Spleen (tissue), 11 donors: ENCODE measurements around the gene AGAP2. TPM values are rescaled to one million over a fixed set of nuclear protein-coding genes. Genes with fewer than 3 reads are reported as not detected.

ENCODE experiments used
- DNase-seq: peaks from one replicate; pipeline ENCODE4 v3.0.0-alpha.2; 2020
- H3K27ac ChIP-seq, 8 donors: fragments of 200-600 bp; sonication (generic) in 7 of 8; 1 replicate in 4 of 8; 2 replicates in 4 of 8; pipeline versions ENCODE4 v1.5.0 to v1.8.0; 2016 to 2021; ENCODE audit warnings: inconsistent platforms in 4 of 8, mild to moderate bottlenecking in 4 of 8, moderate library complexity in 1 of 8
- H3K27me3 ChIP-seq, 7 donors: fragments of 200-600 bp; sonication (generic) in 6 of 7; replicated peaks in 1 of 7; 1 replicate in 4 of 7; 2 replicates in 3 of 7; pipeline versions ENCODE4 v1.5.0 to v1.8.0; 2016 to 2021; ENCODE audit warnings: inconsistent platforms in 3 of 7, mild to moderate bottlenecking in 1 of 7
- H3K36me3 ChIP-seq, 6 donors: fragments of 200-600 bp; sonication (generic) in 5 of 6; 1 replicate in 4 of 6; 2 replicates in 2 of 6; pipeline versions ENCODE4 v1.5.0 to v1.8.0; 2016 to 2021; ENCODE audit warnings: inconsistent platforms in 2 of 6
- H3K4me1 ChIP-seq, 6 donors: fragments of 200-600 bp; sonication (generic) in 5 of 6; 1 replicate in 3 of 6; 2 replicates in 3 of 6; pipeline versions ENCODE4 v1.5.0 to v1.8.0; 2016 to 2021; ENCODE audit warnings: inconsistent platforms in 3 of 6
- H3K4me3 ChIP-seq, 8 donors: fragments of 200-600 bp; sonication (generic) in 7 of 8; 1 replicate in 4 of 8; 2 replicates in 4 of 8; pipeline versions ENCODE4 v1.5.0 to v1.8.0; 2016 to 2021; ENCODE audit warnings: inconsistent platforms in 4 of 8, mild to moderate bottlenecking in 4 of 8, moderate library complexity in 2 of 8
- H3K9me3 ChIP-seq, 8 donors: fragments of 200-600 bp; sonication (generic) in 7 of 8; 1 replicate in 4 of 8; 2 replicates in 4 of 8; pipeline versions ENCODE4 v1.5.0 to v1.8.0; 2016 to 2021; ENCODE audit warnings: inconsistent platforms in 4 of 8
- CTCF ChIP-seq, 11 experiments: fragments of 200-600 bp in 7 of 11; fragments of 450-650 bp in 4 of 11; sonication (generic) in 4 of 11; IDR thresholded peaks in 8 of 11; conservative IDR thresholded peaks in 3 of 11; 1 replicate in 7 of 11; 2 replicates in 4 of 11; pipeline versions ENCODE4 v1.4.0 to v1.8.0; 2016 to 2021; ENCODE audit warnings: antibody characterized with exemption in 11 of 11, inconsistent platforms in 4 of 11, mild to moderate bottlenecking in 1 of 11
- POLR2A ChIP-seq, 3 donors: fragments of 450-650 bp; IDR thresholded peaks; one replicate each; pipeline ENCODE4 v1.5.1; 2017; ENCODE audit warnings: antibody characterized with exemption in 3 of 3, mild to moderate bottlenecking in 1 of 3
- POLR2AphosphoS5 ChIP-seq, 3 donors: sonication (generic); formaldehyde crosslinking; IDR thresholded peaks; one replicate each; pipeline ENCODE4 v1.5.1; 2017; ENCODE audit warnings: antibody characterized with exemption in 3 of 3
- WGBS, 5 donors: extraction: QIAGEN DNeasy Blood & Tissue Kit in 3 of 5; methylation state at CpG; one replicate each; pipeline versions ENCODE4 v1.1.5 to v1.1.7; 2013 to 2018; 5-methylcytosine and 5-hydroxymethylcytosine counted together
- intact Hi-C: fragments of 100-400 bp; cut with DNase I; formaldehyde crosslinking; loops from one replicate; pipeline ENCODE4 v1.15.0; 2023; ENCODE audit warnings: low total_unique reads
- polyA plus RNA-seq, 3 donors: library from polyadenylated mRNA; stranded (reverse); fragments of 200-250 nt; gene quantifications; one replicate each; pipeline ENCODE4 v1.2.1, GENCODE V29; 2013
- total RNA-seq, 7 donors: library from RNA; depleted of rRNA in 3 of 7; stranded (reverse); fragments of >200 nt in 3 of 7; fragmentation: NEBNext Ultra II Directional in 4 of 7; extraction: Animal tissue kit (Norgen Biotek cat#: 25700) in 4 of 7; gene quantifications; one replicate each; pipeline versions ENCODE4 v1.1.0 to v1.2.1, GENCODE V29; 2016 to 2021
- donor health status: healthy with polysubstance abuse.
- donor health status: DM: no; HTN: no; CAD: no; lungs with moderate emphysema.
- donor health status: DM: no; HTN: no; CAD: no.
- donor health status: Bipolar disorder and iron deficiency.
- donor health status: healthy.
- donor health status: DM: no; HTN: no; CAD: no.
- donor health status: DM: yes; HTN: yes; CAD: no.

Gene AGAP2
- total and polyA plus RNA-seq, 10 donors, result 5.5 to 21.8 (median 19.2) TPM

DNA sequence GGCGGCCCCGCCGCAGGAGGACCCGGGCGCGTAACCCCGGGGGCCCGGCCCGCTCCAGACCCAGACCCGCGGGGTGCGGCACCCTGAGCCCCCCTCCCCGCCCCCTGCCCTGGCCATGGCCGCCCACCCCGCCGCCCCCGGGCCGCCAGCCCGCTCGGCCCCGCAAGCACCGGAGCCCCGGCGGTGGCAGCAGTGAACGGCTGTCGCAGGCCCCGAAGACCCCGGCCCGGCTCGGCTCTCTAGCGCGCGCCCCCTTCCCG is 16.6 kb upstream of the AGAP2 start:
- peaks cover 0 to 10% (median 0%) of the 10 kb centered on the region in 7 donors for H3K27me3 ChIP-seq
- no peaks in the 10 kb centered on the region for H3K9me3 ChIP-seq
- H3K27ac ChIP-seq, result peak overlapping the region; percentile 65 to 95 (median 83)
- WGBS, 5 donors, result 0 to 3% (median 1%) methylated on average over 6 to 34 of the region's 34 CpGs; no CpG with 5 or more reads in 1 of the 5 donors
- peak overlapping the region; percentile 58 to 95 (median 70) for H3K4me3 ChIP-seq
- no peak for DNase-seq
- peaks cover 0 to 32% (median 25%) of the 10 kb centered on the region in 6 donors for H3K36me3 ChIP-seq
- intact Hi-C loops, result no loop called here
- H3K4me1 ChIP-seq, result peaks cover 26 to 81% (median 55%) of the 10 kb centered on the region in 6 donors
- TF ChIP-seq CTCF (IDR thresholded peaks at IDR 0.05 in 8 of 11, conservative IDR thresholded peaks at IDR 0.05 in 3 of 11) (no peak), POLR2A (IDR thresholded peaks at IDR 0.05) (no peak), POLR2AphosphoS5 (IDR thresholded peaks at IDR 0.05) (no peak)

GRCh38 chr12:57754411-57755193 is 16.1 kb upstream of the AGAP2 start, which contains the start of gene MARCHF9:
MARCHF9 (plus strand) TSS chr12:57755103; CDS start chr12:57755529, 426 bp downstream.
- Histone ChIP-seq H3K27ac (peak within 1 kb of the TSS; percentile 65 to 95 (median 83)), H3K4me1 (peaks cover 26 to 82% (median 55%) of the 10 kb centered on the region in 6 donors)
- intact Hi-C loops, result no loop called here

DNA sequence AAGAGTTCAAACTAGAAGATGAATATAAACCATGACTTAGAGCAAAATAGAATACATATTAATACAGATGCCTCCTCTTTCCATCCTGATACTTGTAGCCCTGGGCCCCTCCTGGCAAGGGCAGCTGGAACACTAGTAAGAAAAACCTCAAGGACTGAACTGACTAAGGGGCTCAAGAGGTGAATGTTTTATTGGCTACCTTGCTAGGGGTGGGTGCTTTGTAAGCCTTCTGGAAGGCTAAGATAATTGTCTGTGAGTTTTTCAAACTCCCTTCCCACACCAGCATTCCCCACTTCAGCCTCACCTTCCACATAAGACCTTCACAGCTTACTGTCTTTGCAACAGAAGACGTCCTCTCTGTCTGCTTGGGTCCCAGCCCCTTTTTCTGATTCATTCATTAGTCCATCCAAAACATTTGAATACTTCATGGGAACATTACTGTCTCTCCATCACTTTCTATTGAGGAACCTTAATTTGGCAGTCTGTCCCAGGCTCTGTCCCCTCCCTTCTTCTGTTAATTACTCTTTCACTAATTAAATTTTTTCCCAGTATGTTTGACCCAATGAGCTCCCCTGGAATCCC is 15.3 kb upstream of the AGAP2 start:
- WGBS, 5 donors, result 24 to 52% (median 41%) methylated on average over 1 of the region's 1 CpG
- peak overlapping the region in 6 of 8 donors; percentile 78 to 95 (median 86) for H3K27ac ChIP-seq
- peak overlapping the region in 2 of 8 donors; percentile 85 to 95 for H3K4me3 ChIP-seq
- TF ChIP-seq POLR2A (IDR thresholded peaks at IDR 0.05) (no peak), POLR2AphosphoS5 (IDR thresholded peaks at IDR 0.05) (no peak), CTCF (IDR thresholded peaks at IDR 0.05 in 8 of 11, conservative IDR thresholded peaks at IDR 0.05 in 3 of 11) (no peak)
- DNase-seq, result no peak
- peaks cover 26 to 78% (median 55%) of the 10 kb centered on the region in 6 donors for H3K4me1 ChIP-seq
- intact Hi-C loops, result no loop called here
- peaks cover 0 to 40% (median 29%) of the 10 kb centered on the region in 6 donors for H3K36me3 ChIP-seq
- H3K27me3 ChIP-seq, result peaks cover 0 to 10% (median 0%) of the 10 kb centered on the region in 7 donors
- H3K9me3 ChIP-seq, result no peaks in the 10 kb centered on the region

More at GRCh38 chr12:57754411-57755193, 16.1 kb upstream of the AGAP2 start, which contains the start of gene MARCHF9:
- peaks cover 0 to 38% (median 28%) of the 10 kb centered on the region in 6 donors for H3K36me3 ChIP-seq
- TF ChIP-seq CTCF (IDR thresholded peaks at IDR 0.05 in 8 of 11, conservative IDR thresholded peaks at IDR 0.05 in 3 of 11) (no peak), POLR2AphosphoS5 (IDR thresholded peaks at IDR 0.05) (peak in 2 of 3 donors; percentile 59 to 63)
- 1 to 3% (median 1%) methylated on average over 15 to 41 of the region's 41 CpGs for WGBS, 5 donors
- no peaks in the 10 kb centered on the region for H3K9me3 ChIP-seq
- H3K27me3 ChIP-seq, result peaks cover 0 to 10% (median 0%) of the 10 kb centered on the region in 7 donors
- peak; percentile 94 for DNase-seq
- H3K4me3 ChIP-seq, result peak within 1 kb of the TSS; percentile 58 to 95 (median 70)

DNA sequence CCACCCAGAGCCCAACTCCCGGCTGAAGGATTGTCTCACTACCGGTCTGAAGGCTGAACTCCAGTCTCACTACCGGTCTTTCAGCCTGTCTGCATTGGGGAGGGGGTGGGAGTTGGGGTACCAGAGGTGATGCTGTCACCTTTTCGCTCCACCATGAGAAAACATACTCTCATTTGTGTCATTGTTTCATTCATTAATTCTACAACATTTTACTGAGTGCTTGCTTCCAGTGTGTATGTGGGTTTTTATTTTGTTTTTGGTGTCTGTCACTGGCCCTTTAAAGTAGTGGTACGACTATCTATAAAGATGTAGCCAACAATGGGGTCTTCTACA is 14.1 kb upstream of the AGAP2 start:
- no peak for TF ChIP-seq CTCF (IDR thresholded peaks at IDR 0.05 in 8 of 11, conservative IDR thresholded peaks at IDR 0.05 in 3 of 11)
- TF ChIP-seq POLR2AphosphoS5 (IDR thresholded peaks at IDR 0.05), result no peak
- TF ChIP-seq POLR2A (IDR thresholded peaks at IDR 0.05), result no peak
- intact Hi-C loops, result no loop called here
- peaks cover 0 to 10% (median 0%) of the 10 kb centered on the region in 7 donors for H3K27me3 ChIP-seq
- H3K9me3 ChIP-seq, result no peaks in the 10 kb centered on the region
- peak overlapping the region in 7 of 8 donors; percentile 64 to 93 (median 87) for H3K27ac ChIP-seq
- H3K4me3 ChIP-seq, result peak overlapping the region in 7 of 8 donors; percentile 67 to 89 (median 71)
- H3K4me1 ChIP-seq, result peaks cover 26 to 69% (median 55%) of the 10 kb centered on the region in 6 donors
- 2 to 8% (median 3%) methylated on average over 5 of the region's 5 CpGs for WGBS, 5 donors
- no peak for DNase-seq
- peaks cover 0 to 40% (median 29%) of the 10 kb centered on the region in 6 donors for H3K36me3 ChIP-seq
